ENCODE data around the gene DAPK1. TPM values are rescaled to one million over a fixed set of nuclear protein-coding genes. Genes with fewer than 3 reads are reported as not detected.

The DAPK1 gene
- total and polyA plus RNA-seq, 3 experiments from 2014 or later, result 3.7 to 4.3 TPM; not detected in 1

GRCh38 chr9:87749335-87750035 is 251.8 kb downstream of the DAPK1 start:
- Mint-ChIP-seq H3K27ac (no peak overlapping the region), H3K4me1 (no peaks in the 10 kb centered on the region), H3K36me3 (no peaks in the 10 kb centered on the region), H3K27me3 (peaks cover 1 to 22% of the 10 kb centered on the region in 2 donors), H3K4me3 (no peak overlapping the region), H3K9me3 (peaks cover 0 to 7% (median 3%) of the 10 kb centered on the region in 5 donors)
- POLR2A ChIA-PET, result no interaction called here
- DNase-seq, result no peak
- Histone ChIP-seq H3K27me3 (ENCODE audit: insufficient read depth, low read length, poor library complexity, severe bottlenecking) (no peaks in the 10 kb centered on the region), H3K4me3 (ENCODE audit: low read length) (no peak overlapping the region), H3K9me3 (ENCODE audit: low read length) (no peaks in the 10 kb centered on the region), H3K27ac (ENCODE audit: low read depth, low read length) (no peak overlapping the region), H3K36me3 (ENCODE audit: insufficient read depth, low read length) (no peaks in the 10 kb centered on the region), H3K4me1 (ENCODE audit: insufficient read depth, low read length) (no peaks in the 10 kb centered on the region)
- CTCF ChIA-PET, result no interaction called here

GRCh38 chr9:87750726-87751125 is 253.1 kb downstream of the DAPK1 start:
- Histone ChIP-seq H3K4me1 (ENCODE audit: insufficient read depth, low read length) (no peaks in the 10 kb centered on the region), H3K4me3 (ENCODE audit: low read length) (no peak overlapping the region), H3K27me3 (ENCODE audit: insufficient read depth, low read length, poor library complexity, severe bottlenecking) (no peaks in the 10 kb centered on the region), H3K27ac (ENCODE audit: low read depth, low read length) (no peak overlapping the region), H3K36me3 (ENCODE audit: insufficient read depth, low read length) (no peaks in the 10 kb centered on the region), H3K9me3 (ENCODE audit: low read length) (no peaks in the 10 kb centered on the region)
- no peak overlapping the region for H3K27ac Mint-ChIP-seq
- DNase-seq, result no peak
- H3K4me1 Mint-ChIP-seq, result no peaks in the 10 kb centered on the region
- no peaks in the 10 kb centered on the region for H3K36me3 Mint-ChIP-seq
- H3K9me3 Mint-ChIP-seq, result peaks cover 0 to 7% (median 6%) of the 10 kb centered on the region in 5 donors
- no peak overlapping the region for H3K4me3 Mint-ChIP-seq
- peaks cover 1 to 22% of the 10 kb centered on the region in 2 donors for H3K27me3 Mint-ChIP-seq
- POLR2A ChIA-PET, result no interaction called here
- CTCF ChIA-PET, result no interaction called here

GRCh38 chr9:87751423-87751822 is 253.8 kb downstream of the DAPK1 start:
- CTCF ChIA-PET, result no interaction called here
- no peak overlapping the region for H3K27ac ChIP-seq (ENCODE audit: low read depth, low read length)

GRCh38 chr9:87751868-87752267 is 254.2 kb downstream of the DAPK1 start:
- DNase-seq, result no peak
- H3K4me1 ChIP-seq (ENCODE audit: insufficient read depth, low read length), result no peaks in the 10 kb centered on the region
- H3K36me3 Mint-ChIP-seq, result no peaks in the 10 kb centered on the region
- no peaks in the 10 kb centered on the region for H3K9me3 ChIP-seq (ENCODE audit: low read length)
- H3K27ac Mint-ChIP-seq, result no peak overlapping the region
- H3K4me3 Mint-ChIP-seq, result no peak overlapping the region
- CTCF ChIA-PET, result no interaction called here
- H3K4me3 ChIP-seq (ENCODE audit: low read length), result no peak overlapping the region
- H3K36me3 ChIP-seq (ENCODE audit: insufficient read depth, low read length), result no peaks in the 10 kb centered on the region
- H3K9me3 Mint-ChIP-seq, result peaks cover 0 to 7% (median 6%) of the 10 kb centered on the region in 5 donors
- no peak overlapping the region for H3K27ac ChIP-seq (ENCODE audit: low read depth, low read length)
- POLR2A ChIA-PET, result no interaction called here
- peaks cover 0 to 20% of the 10 kb centered on the region in 2 donors for H3K27me3 Mint-ChIP-seq
- no peaks in the 10 kb centered on the region for H3K4me1 Mint-ChIP-seq
- no peaks in the 10 kb centered on the region for H3K27me3 ChIP-seq (ENCODE audit: insufficient read depth, low read length, poor library complexity, severe bottlenecking)

More at GRCh38 chr9:87751423-87751822, 253.8 kb downstream of the DAPK1 start:
- H3K27ac Mint-ChIP-seq, result no peak overlapping the region
- Histone ChIP-seq H3K9me3 (ENCODE audit: low read length) (no peaks in the 10 kb centered on the region), H3K4me3 (ENCODE audit: low read length) (no peak overlapping the region), H3K36me3 (ENCODE audit: insufficient read depth, low read length) (no peaks in the 10 kb centered on the region), H3K4me1 (ENCODE audit: insufficient read depth, low read length) (no peaks in the 10 kb centered on the region), H3K27me3 (ENCODE audit: insufficient read depth, low read length, poor library complexity, severe bottlenecking) (no peaks in the 10 kb centered on the region)
- H3K4me3 Mint-ChIP-seq, result no peak overlapping the region
- no peaks in the 10 kb centered on the region for H3K4me1 Mint-ChIP-seq
- no peaks in the 10 kb centered on the region for H3K36me3 Mint-ChIP-seq
- POLR2A ChIA-PET, result no interaction called here
- peaks cover 0 to 7% (median 6%) of the 10 kb centered on the region in 5 donors for H3K9me3 Mint-ChIP-seq
- peaks cover under 1 to 22% of the 10 kb centered on the region in 2 donors for H3K27me3 Mint-ChIP-seq
- DNase-seq, result no peak

- Mint-ChIP-seq H3K36me3 (no peaks in the 10 kb centered on the region), H3K9me3 (peaks cover 0 to 7% (median 5%) of the 10 kb centered on the region in 5 donors), H3K4me1 (no peaks in the 10 kb centered on the region), H3K4me3 (no peak overlapping the region), H3K27ac (no peak overlapping the region), H3K27me3 (peaks cover 0 to 10% of the 10 kb centered on the region in 2 donors)
- Histone ChIP-seq H3K27ac (ENCODE audit: low read depth, low read length) (no peak overlapping the region), H3K27me3 (ENCODE audit: insufficient read depth, low read length, poor library complexity, severe bottlenecking) (no peaks in the 10 kb centered on the region), H3K9me3 (ENCODE audit: low read length) (no peaks in the 10 kb centered on the region), H3K4me1 (ENCODE audit: insufficient read depth, low read length) (no peaks in the 10 kb centered on the region), H3K4me3 (ENCODE audit: low read length) (no peak overlapping the region), H3K36me3 (ENCODE audit: insufficient read depth, low read length) (no peaks in the 10 kb centered on the region)
- DNase-seq, result no peak
- ChIA-PET POLR2A (no interaction called here), CTCF (no interaction called here)
These were observed 255.6 kb downstream of the DAPK1 start for GRCh38 chr9:87753313-87753712.

Other genes with a start within 250 kb of the DAPK1 start
- 10 to 100 TPM in 1 of 2 experiments, 1 to 10 TPM in 1; 8.8 to 10.7 TPM for gene CTSL, start 228.3 kb downstream of the DAPK1 start, total RNA-seq
- 0.82 TPM for gene CTSL, start 228.3 kb downstream of the DAPK1 start, polyA plus RNA-seq

Measured in CD8-positive, alpha-beta memory T cell (primary cell).